ENCODE measurements around the gene AFDN.

- TF ChIP-seq CTCF (conservative IDR thresholded peaks at IDR 0.05 in 1 of 2, IDR thresholded peaks at IDR 0.05 in 1 of 2; ENCODE audit: extremely low read depth in 1 of 2, insufficient read depth in 1 of 2, low read depth in 1 of 2, low read length in 2 of 2) (no peak), EZH2 (IDR thresholded peaks at IDR 0.05; ENCODE audit: borderline replicate concordance, low read length) (no peak)
Measured at GRCh38 chr6:167870321-167870720, 43.6 kb downstream of the AFDN start.
